Lower leg skin (tissue), 4 donors: Measurements from ENCODE around the gene PAPPA. TPM values are rescaled to one million over a fixed set of nuclear protein-coding genes. Genes with fewer than 3 reads are reported as not detected.

Source experiments
- DNase-seq, 2 donors: peaks; one replicate each; pipeline ENCODE4 v3.0.0-alpha.2; 2019; ENCODE audit warnings: low spot score in 2 of 2
- H3K4me3 ChIP-seq: fragments of 200-600 bp; sonication (generic); 2 replicates; pipeline ENCODE4 v1.5.1; 2017; ENCODE audit warnings: mild to moderate bottlenecking, low read depth; ENCODE audit not compliant: poor library complexity, severe bottlenecking
- CTCF ChIP-seq, 3 donors: fragments of 450-650 bp; IDR thresholded peaks; one replicate each; pipeline ENCODE4 v1.5.1; 2016; ENCODE audit warnings: antibody characterized with exemption in 3 of 3, mild to moderate bottlenecking in 3 of 3, moderate library complexity in 2 of 3
- POLR2A ChIP-seq, 2 donors: fragments of 450-650 bp; IDR thresholded peaks; one replicate each; pipeline ENCODE4 v1.6.1; 2016 to 2017; ENCODE audit warnings: antibody characterized with exemption in 2 of 2, mild to moderate bottlenecking in 1 of 2, moderate library complexity in 1 of 2
- WGBS, 2 donors: methylation state at CpG; one replicate each; pipeline ENCODE4 v1.1.5; 2018; 5-methylcytosine and 5-hydroxymethylcytosine counted together
- intact Hi-C: fragments of 100-400 bp; cut with DNase I; formaldehyde crosslinking; loops from one replicate; pipeline ENCODE4 v1.15.0; 2023; ENCODE audit warnings: low total_unique reads
- total RNA-seq, 4 donors: library from RNA; depleted of rRNA; stranded (reverse); fragments of >200 nt; gene quantifications; one replicate each; pipeline ENCODE4 v1.1.0, GENCODE V29; 2016

The PAPPA gene
- total RNA-seq, 4 donors from 2014 or later, result 0.64 to 2.2 (median 1.9) TPM

- H3K4me3 ChIP-seq, result no peak overlapping the region
- intact Hi-C loops, result no loop called here
- WGBS, 2 donors, result 59 to 65% methylated on average over 6 of the region's 6 CpGs
- DNase-seq, result no peak
- TF ChIP-seq POLR2A (IDR thresholded peaks at IDR 0.05) (no peak), CTCF (IDR thresholded peaks at IDR 0.05) (no peak)
Observed at GRCh38 chr9:116141864-116142561, 11.6 kb upstream of the PAPPA start.

GRCh38 chr9:116142706-116143492 is 10.7 kb upstream of the PAPPA start:
- WGBS, 2 donors, result 79 to 82% methylated on average over 5 of the region's 5 CpGs
- TF ChIP-seq CTCF (IDR thresholded peaks at IDR 0.05) (no peak), POLR2A (IDR thresholded peaks at IDR 0.05) (no peak)
- intact Hi-C loops, result no loop called here
- DNase-seq, result no peak
- H3K4me3 ChIP-seq, result no peak overlapping the region

GRCh38 chr9:116144038-116144437 is 9.6 kb upstream of the PAPPA start:
- intact Hi-C loops, result no loop called here
- no peak overlapping the region for H3K4me3 ChIP-seq
- DNase-seq, result no peak
- TF ChIP-seq POLR2A (IDR thresholded peaks at IDR 0.05), result no peak
- TF ChIP-seq CTCF (IDR thresholded peaks at IDR 0.05), result no peak
- 69 to 76% methylated on average over 5 of the region's 5 CpGs for WGBS, 2 donors

- no peak for TF ChIP-seq POLR2A (IDR thresholded peaks at IDR 0.05)
- no peak for TF ChIP-seq CTCF (IDR thresholded peaks at IDR 0.05)
- WGBS, 2 donors, result 79 to 83% methylated on average over 2 of the region's 2 CpGs
Observed at GRCh38 chr9:116144555-116144954, 9.0 kb upstream of the PAPPA start.

GRCh38 chr9:116145036-116145435 is 8.6 kb upstream of the PAPPA start:
- H3K4me3 ChIP-seq, result no peak overlapping the region
- no peak for TF ChIP-seq POLR2A (IDR thresholded peaks at IDR 0.05)
- no peak for TF ChIP-seq CTCF (IDR thresholded peaks at IDR 0.05)
- DNase-seq, result no peak
- intact Hi-C loops, result no loop called here

More at GRCh38 chr9:116144555-116144954, 9.0 kb upstream of the PAPPA start:
- DNase-seq, result no peak
- no peak overlapping the region for H3K4me3 ChIP-seq
- intact Hi-C loops, result no loop called here
